GM23338 (cell line): Measurements from ENCODE around the gene SAMHD1. TPM values are rescaled to one million over a fixed set of nuclear protein-coding genes. Genes with fewer than 3 reads are reported as not detected.

Experiments used
- ATAC-seq: fragments of 200-7000 bp; cut with Tn5 transposase; 3 replicates; pipeline ENCODE4 v1.9.1; 2020
- DNase-seq: peaks from one replicate; pipeline ENCODE4 v3.0.0-alpha.2; 2015; ENCODE audit warnings: low spot score
- H2AFZ ChIP-seq: fragments of 200-600 bp; sonication (generic); 2 replicates; pipeline ENCODE4 v1.8.0; 2016; ENCODE audit warnings: antibody characterized with exemption, mild to moderate bottlenecking, moderate library complexity
- H3F3A ChIP-seq: fragments of 200-600 bp; sonication (generic); replicated peaks from 2 replicates; pipeline ENCODE4 v1.8.0; 2017; ENCODE audit warnings: antibody characterized with exemption, mixed run types, low read depth
- H3K27ac ChIP-seq: fragments of 200-600 bp; sonication (generic); 2 replicates; pipeline ENCODE4 v1.6.1; 2016; ENCODE audit warnings: low read depth
- H3K27me3 ChIP-seq: fragments of 200-600 bp; sonication (generic); 2 replicates; pipeline ENCODE4 v1.8.0; 2016; ENCODE audit warnings: mild to moderate bottlenecking, mixed run types, moderate library complexity; ENCODE audit not compliant: insufficient read depth
- H3K36me3 ChIP-seq: fragments of 200-600 bp; sonication (generic); 2 replicates; pipeline ENCODE4 v1.8.0; 2016; ENCODE audit warnings: mild to moderate bottlenecking; ENCODE audit not compliant: insufficient read depth
- H3K4me1 ChIP-seq: fragments of 200-600 bp; sonication (generic); 2 replicates; pipeline ENCODE4 v1.8.0; 2016; ENCODE audit warnings: mild to moderate bottlenecking, moderate library complexity; ENCODE audit not compliant: insufficient read depth
- H3K4me2 ChIP-seq: fragments of 200-600 bp; sonication (generic); 2 replicates; pipeline ENCODE4 v1.7.1; 2017; ENCODE audit warnings: mixed run types
- H3K4me3 ChIP-seq: fragments of 200-600 bp; sonication (generic); 2 replicates; pipeline ENCODE4 v1.6.1; 2016; ENCODE audit warnings: mixed run types
- H3K79me2 ChIP-seq: fragments of 200-600 bp; sonication (generic); replicated peaks from 2 replicates; pipeline ENCODE4 v1.8.0; 2017; ENCODE audit warnings: mild to moderate bottlenecking; ENCODE audit not compliant: insufficient read depth
- H3K9me2 ChIP-seq: fragments of 200-600 bp; sonication (generic); 2 replicates; pipeline ENCODE4 v1.8.0; 2017; ENCODE audit not compliant: insufficient read depth
- H4K20me1 ChIP-seq: fragments of 200-600 bp; sonication (generic); replicated peaks from 2 replicates; pipeline ENCODE4 v1.8.0; 2017; ENCODE audit warnings: mild to moderate bottlenecking; ENCODE audit not compliant: insufficient read depth
- H3K27ac Mint-ChIP-seq: 2 replicates; pipeline ENCODE4 v1.8.0; 2020; ENCODE audit warnings: inconsistent platforms, mild to moderate bottlenecking, moderate library complexity, mixed read lengths
- H3K27me3 Mint-ChIP-seq: 3 replicates; pipeline ENCODE4 v1.8.0; 2022; ENCODE audit warnings: low read depth, mild to moderate bottlenecking, moderate library complexity, mixed read lengths, inconsistent platforms; ENCODE audit not compliant: insufficient read depth, poor library complexity
- H3K36me3 Mint-ChIP-seq: 3 replicates; pipeline ENCODE4 v1.8.0; 2021; ENCODE audit warnings: low read depth, mild to moderate bottlenecking, inconsistent platforms, moderate library complexity, mixed read lengths
- H3K4me1 Mint-ChIP-seq: 3 replicates; pipeline ENCODE4 v1.8.0; 2020; ENCODE audit warnings: mild to moderate bottlenecking, inconsistent platforms, mixed read lengths
- H3K4me3 Mint-ChIP-seq: 3 replicates; pipeline ENCODE4 v1.8.0; 2021; ENCODE audit warnings: moderate library complexity, mild to moderate bottlenecking, inconsistent platforms, mixed read lengths
- H3K9me3 Mint-ChIP-seq: 3 replicates; pipeline ENCODE4 v1.8.0; 2020; ENCODE audit warnings: moderate library complexity, mild to moderate bottlenecking, inconsistent platforms, mixed read lengths
- ETS1 ChIP-seq: IDR thresholded peaks from 2 replicates; pipeline ENCODE4 v1.6.1; 2016; ENCODE audit warnings: antibody characterized with exemption
- REST ChIP-seq: IDR thresholded peaks from one replicate; pipeline ENCODE4 v1.6.1; 2018; ENCODE audit warnings: antibody characterized with exemption; ENCODE audit not compliant: unreplicated experiment
- ZNF462 ChIP-seq: fragments of 250-450 bp; sonication (Bioruptor Pico); IDR thresholded peaks from 2 replicates; pipeline ENCODE4 v1.5.0; 2020; ENCODE audit warnings: mild to moderate bottlenecking, moderate library complexity
- polyA plus RNA-seq: library from polyadenylated mRNA; unstranded; fragments of >200 nt; fragmentation: Nextera tagmentation; extraction: Ambion mirVana; gene quantifications from 2 replicates; pipeline ENCODE4 v1.2.1, GENCODE V29; 2016
- total RNA-seq: library from RNA; depleted of rRNA; stranded (reverse); fragments of >200 nt; shearing (Covaris generic); gene quantifications from 2 replicates; pipeline ENCODE4 v1.2.3, GENCODE V29; 2014

Gene SAMHD1
- total and polyA plus RNA-seq, 2 experiments from 2014 or later = 21.9 to 45.4 TPM

- TF ChIP-seq ZNF462 (CRISPR knock-in tag) = no peak
These were observed 67.5 kb downstream of the SAMHD1 start (continued) for GRCh38 chr20:36883977-36884535.

- no peak for DNase-seq
- no peaks in the 10 kb centered on the region; the same call in 2 of the 3 replicates for H3K36me3 Mint-ChIP-seq
- H3K4me1 Mint-ChIP-seq = peaks cover 4% of the 10 kb centered on the region
- TF ChIP-seq ETS1 (no peak), ZNF462 (CRISPR knock-in tag) (no peak), REST (no peak)
These were observed 69.6 kb downstream of the SAMHD1 start for GRCh38 chr20:36881888-36882287.

More at GRCh38 chr20:36881888-36882287, 69.6 kb downstream of the SAMHD1 start:
- H3K27ac ChIP-seq = no peak overlapping the region
- H3K4me1 ChIP-seq = peaks cover 4% of the 10 kb centered on the region; the same call in 1 of the 2 replicates
- H3K27ac Mint-ChIP-seq = no peak overlapping the region
- H3K4me3 ChIP-seq = no peak overlapping the region
- H3K9me3 Mint-ChIP-seq = no peaks in the 10 kb centered on the region
- ATAC-seq = no peak
- H3K79me2 ChIP-seq = no peaks in the 10 kb centered on the region
- no peaks in the 10 kb centered on the region for H3K27me3 ChIP-seq
- H3F3A ChIP-seq = 0 out of 2 replicates have a peak, but pooled peaks cover 3% of the 10 kb centered on the region
- H3K4me2 ChIP-seq = no peak overlapping the region
- no peaks in the 10 kb centered on the region for H4K20me1 ChIP-seq
- no peak overlapping the region for H3K4me3 Mint-ChIP-seq
- H3K27me3 Mint-ChIP-seq = no peaks in the 10 kb centered on the region
- H2AFZ ChIP-seq = no peak overlapping the region
- no peaks in the 10 kb centered on the region for H3K9me2 ChIP-seq
- no peaks in the 10 kb centered on the region for H3K36me3 ChIP-seq
